SK-N-SH (cell line): Measurements from ENCODE around the gene LAPTM4A.

Experiments used
- CTCF ChIP-seq: fragments of 200-600 bp; sonication (generic); IDR thresholded peaks from 2 replicates; pipeline ENCODE4 v1.6.1; 2017; ENCODE audit warnings: antibody characterized with exemption, mild to moderate bottlenecking, moderate library complexity
- MAX ChIP-seq: IDR thresholded peaks from 2 replicates; pipeline ENCODE4 v1.4.0; 2012; ENCODE audit warnings: low read depth
- RAD21 ChIP-seq: IDR thresholded peaks from 2 replicates; pipeline ENCODE4 v1.6.1; 2012; ENCODE audit warnings: mild to moderate bottlenecking, low read length
- TAF1 ChIP-seq: IDR thresholded peaks from 2 replicates; pipeline ENCODE4 v1.6.1; 2012; ENCODE audit warnings: low read depth, mild to moderate bottlenecking, low read length, moderate library complexity, borderline replicate concordance

- TF ChIP-seq TAF1 (no peak), CTCF (no peak), RAD21 (no peak), MAX (no peak)
Observed at GRCh38 chr2:20069756-20070155, 18.3 kb upstream of the LAPTM4A start.
